Brain microvascular endothelial cell (primary cell): ENCODE measurements around the gene PPP2R3A.

Experiments used
- DNase-seq: peaks from one replicate; pipeline ENCODE4 v3.0.0-alpha.2; 2020
- H3K27ac ChIP-seq: fragments of 250-450 bp; sonication (Bioruptor Pico); 2 replicates; pipeline ENCODE4 v1.5.1; 2020; ENCODE audit warnings: mild to moderate bottlenecking, moderate library complexity
- H3K27me3 ChIP-seq: fragments of 250-450 bp; sonication (Bioruptor Pico); replicated peaks from 2 replicates; pipeline ENCODE4 v1.5.1; 2020; ENCODE audit warnings: mild to moderate bottlenecking
- H3K36me3 ChIP-seq: fragments of 250-450 bp; sonication (Bioruptor Pico); replicated peaks from 2 replicates; pipeline ENCODE4 v1.5.1; 2020; ENCODE audit warnings: mild to moderate bottlenecking
- H3K4me3 ChIP-seq: 2 replicates; pipeline ENCODE4 v1.5.1; 2011; ENCODE audit warnings: low read depth, mild to moderate bottlenecking, control low read depth, low read length, moderate library complexity
- CTCF ChIP-seq: IDR thresholded peaks from 2 replicates; pipeline ENCODE4 v1.5.1; 2011; ENCODE audit warnings: low read depth, mild to moderate bottlenecking, moderate library complexity, low read length, control low read depth, inconsistent platforms; ENCODE audit errors: missing control alignments
- in situ Hi-C: cut with HindIII; loops from 2 replicates; pipeline ENCODE4 v1.10.0; 2017; ENCODE audit warnings: low sequenced_read_pairs, low pct_ligation_motif_present

The PPP2R3A gene

GRCh38 chr3:135920275-135920674, 45.3 kb upstream of the PPP2R3A start:
- Histone ChIP-seq H3K36me3 (no peaks in the 10 kb centered on the region), H3K4me3 (no peak overlapping the region), H3K27me3 (no peaks in the 10 kb centered on the region), H3K27ac (no peak overlapping the region)
- no peak for TF ChIP-seq CTCF
- no peak for DNase-seq
- in situ Hi-C loops: no loop called here

GRCh38 chr3:135922903-135923250, 42.7 kb upstream of the PPP2R3A start:
- Histone ChIP-seq H3K4me3 (no peak overlapping the region), H3K36me3 (no peaks in the 10 kb centered on the region), H3K27ac (no peak overlapping the region), H3K27me3 (no peaks in the 10 kb centered on the region)
- DNase-seq: no peak
- in situ Hi-C loops: no loop called here
- TF ChIP-seq CTCF: no peak

GRCh38 chr3:135924506-135924905, 41.0 kb upstream of the PPP2R3A start:
- in situ Hi-C loops: no loop called here
- no peak for TF ChIP-seq CTCF
- Histone ChIP-seq H3K36me3 (no peaks in the 10 kb centered on the region), H3K27ac (no peak overlapping the region), H3K4me3 (no peak overlapping the region), H3K27me3 (no peaks in the 10 kb centered on the region)
- no peak for DNase-seq

- no peak for DNase-seq
- Histone ChIP-seq H3K4me3 (no peak overlapping the region), H3K36me3 (no peaks in the 10 kb centered on the region), H3K27ac (no peak overlapping the region), H3K27me3 (no peaks in the 10 kb centered on the region)
- in situ Hi-C loops: no loop called here
- TF ChIP-seq CTCF: no peak
Observed at GRCh38 chr3:135926664-135927063, 38.9 kb upstream of the PPP2R3A start.

- Histone ChIP-seq H3K27me3 (no peaks in the 10 kb centered on the region), H3K4me3 (no peak overlapping the region), H3K27ac (no peak overlapping the region), H3K36me3 (no peaks in the 10 kb centered on the region)
- in situ Hi-C loops: no loop called here
- TF ChIP-seq CTCF: no peak
- DNase-seq: no peak
Observed at GRCh38 chr3:135927155-135927554, 38.4 kb upstream of the PPP2R3A start.

GRCh38 chr3:135929670-135930069, 35.9 kb upstream of the PPP2R3A start:
- TF ChIP-seq CTCF: no peak
- peak; percentile 52 for DNase-seq
- no peak overlapping the region for H3K4me3 ChIP-seq
- no peaks in the 10 kb centered on the region for H3K27me3 ChIP-seq
- H3K27ac ChIP-seq: no peak overlapping the region
- in situ Hi-C loops: no loop called here
- no peaks in the 10 kb centered on the region for H3K36me3 ChIP-seq
